SK-N-SH (cell line): ENCODE data around the gene NEGR1. TPM values are rescaled to one million over a fixed set of nuclear protein-coding genes. Genes with fewer than 3 reads are reported as not detected.

Experiments used
- CTCF ChIA-PET: fragments of 300-600, 350-600 bp; formaldehyde crosslinking; extraction: SDS; loops from one replicate; lab custom pipeline; 2021; lab: Yijun Ruan, JAX
- POLR2A ChIA-PET: fragments of 350-600 bp; sonication (Branson Sonifier 250); formaldehyde crosslinking; extraction: SDS; loops from one replicate; lab custom pipeline; 2020; ENCODE audit warnings: antibody characterized with exemption, inconsistent platforms; lab: Yijun Ruan, JAX
- DNase-seq: peaks from one replicate; pipeline ENCODE4 v3.0.0; 2012
- H2AFZ ChIP-seq: fragments of 200-600 bp; sonication (generic); 2 replicates; pipeline ENCODE4 v1.8.1; 2016; ENCODE audit warnings: antibody characterized with exemption, mild to moderate bottlenecking, low read depth
- H3F3A ChIP-seq: fragments of 200-600 bp; sonication (generic); replicated peaks from 2 replicates; pipeline ENCODE3; 2016; ENCODE audit warnings: antibody characterized with exemption, mild to moderate bottlenecking; ENCODE audit not compliant: insufficient read depth
- H3K27ac ChIP-seq, 2 experiments: fragments of 200-500 bp in 1 of 2; fragments of 200-600 bp in 1 of 2; sonication (Bioruptor generic) in 1 of 2; sonication (generic), shearing (Covaris generic) in 1 of 2; 2 replicates each; pipeline versions ENCODE4 v1.5.1 to v1.6.1; 2014 to 2016; ENCODE audit warnings: low read depth in 2 of 2, inconsistent platforms in 1 of 2, low read length in 1 of 2, mild to moderate bottlenecking in 1 of 2, mixed read lengths in 1 of 2
- H3K27me3 ChIP-seq: fragments of 200-600 bp; sonication (generic), shearing (Covaris generic); 2 replicates; pipeline ENCODE4 v1.6.1; 2016; ENCODE audit warnings: mixed run types; ENCODE audit not compliant: insufficient read depth
- H3K36me3 ChIP-seq, 2 experiments: fragments of 200-500 bp in 1 of 2; fragments of 200-600 bp in 1 of 2; sonication (Bioruptor generic) in 1 of 2; sonication (generic) in 1 of 2; replicated peaks in 1 of 2; 2 replicates each; pipeline versions ENCODE3 to v1.5.1; 2014 to 2016; ENCODE audit warnings: low read length in 1 of 2, mild to moderate bottlenecking in 1 of 2; ENCODE audit not compliant: insufficient read depth in 2 of 2, control insufficient read depth in 1 of 2
- H3K4me1 ChIP-seq, 2 experiments: fragments of 200-500 bp in 1 of 2; fragments of 200-600 bp in 1 of 2; sonication (Bioruptor generic) in 1 of 2; sonication (generic), shearing (Covaris generic) in 1 of 2; 2 replicates each; pipeline versions ENCODE4 v1.5.1 to v1.6.1; 2014 to 2016; ENCODE audit warnings: low read depth in 1 of 2, low read length in 1 of 2, mixed run types in 1 of 2; ENCODE audit not compliant: insufficient read depth in 2 of 2, control insufficient read depth in 1 of 2
- H3K4me2 ChIP-seq: fragments of 200-600 bp; sonication (generic), shearing (Covaris generic); 2 replicates; pipeline ENCODE4 v1.6.1; 2017; ENCODE audit warnings: mixed run types
- H3K4me3 ChIP-seq, 2 experiments: fragments of 200-500 bp in 1 of 2; fragments of 200-600 bp in 1 of 2; sonication (Bioruptor generic) in 1 of 2; sonication (generic), shearing (Covaris generic) in 1 of 2; 2 replicates each; pipeline versions ENCODE4 v1.5.1 to v1.8.1; 2014 to 2016; ENCODE audit warnings: low read depth in 2 of 2, inconsistent platforms in 1 of 2, low read length in 1 of 2, mild to moderate bottlenecking in 1 of 2, mixed read lengths in 1 of 2, moderate library complexity in 1 of 2
- H3K79me2 ChIP-seq: fragments of 200-600 bp; sonication (generic); 2 replicates; pipeline ENCODE4 v1.8.1; 2017; ENCODE audit warnings: mild to moderate bottlenecking; ENCODE audit not compliant: insufficient read depth
- H3K9ac ChIP-seq: fragments of 200-600 bp; sonication (generic); 2 replicates; pipeline ENCODE4 v1.6.1; 2017; ENCODE audit warnings: mixed run types
- H3K9me2 ChIP-seq: fragments of 200-600 bp; sonication (generic); 2 replicates; pipeline ENCODE4 v1.6.1; 2017; ENCODE audit warnings: mixed run types
- H3K9me3 ChIP-seq: fragments of 200-600 bp; sonication (generic); 2 replicates; pipeline ENCODE4 v1.6.1; 2017; ENCODE audit warnings: mixed run types, mild to moderate bottlenecking, moderate library complexity
- H4K20me1 ChIP-seq: fragments of 200-600 bp; sonication (generic); 2 replicates; pipeline ENCODE4 v1.6.1; 2017; ENCODE audit warnings: mild to moderate bottlenecking, mixed run types; ENCODE audit not compliant: insufficient read depth
- CHD2 ChIP-seq: fragments of 150-350 bp; IDR thresholded peaks from 2 replicates; pipeline ENCODE4 v1.6.1; 2018; ENCODE audit warnings: low read length; ENCODE audit not compliant: partially characterized antibody
- EP300 ChIP-seq, 2 experiments: IDR thresholded peaks; 2 replicates each; pipeline versions ENCODE4 v1.4.0 to v1.6.1; 2012; ENCODE audit warnings: borderline replicate concordance in 1 of 2, low read depth in 1 of 2, low read length in 1 of 2
- FOXM1 ChIP-seq: IDR thresholded peaks from 2 replicates; pipeline ENCODE4 v1.4.0; 2012; ENCODE audit warnings: low read depth, mild to moderate bottlenecking
- GABPA ChIP-seq: IDR thresholded peaks from 2 replicates; pipeline ENCODE4 v1.4.0; 2012; ENCODE audit warnings: low read depth, mild to moderate bottlenecking
- JUND ChIP-seq: IDR thresholded peaks from 2 replicates; pipeline ENCODE4 v1.4.0; 2012
- MEF2A ChIP-seq: IDR thresholded peaks from 2 replicates; pipeline ENCODE4 v1.4.0; 2012; ENCODE audit warnings: low read depth, borderline replicate concordance
- MXI1 ChIP-seq: IDR thresholded peaks from 2 replicates; pipeline ENCODE4 v1.6.1; 2012; ENCODE audit warnings: mild to moderate bottlenecking, low read depth, low read length, improper control_type of control experiment
- POLR2AphosphoS5 ChIP-seq: IDR thresholded peaks from 2 replicates; pipeline ENCODE4 v1.6.1; 2012; ENCODE audit warnings: low read depth, low read length
- RAD21 ChIP-seq: IDR thresholded peaks from 2 replicates; pipeline ENCODE4 v1.6.1; 2012; ENCODE audit warnings: mild to moderate bottlenecking, low read length
- REST ChIP-seq: IDR thresholded peaks from 2 replicates; pipeline ENCODE4 v1.6.1; 2012; ENCODE audit warnings: mild to moderate bottlenecking, low read depth, low read length, moderate library complexity
- SMC3 ChIP-seq: IDR thresholded peaks from 2 replicates; pipeline ENCODE4 v1.6.1; 2012; ENCODE audit warnings: low read depth, low read length, improper control_type of control experiment
- TAF1 ChIP-seq: IDR thresholded peaks from 2 replicates; pipeline ENCODE4 v1.6.1; 2012; ENCODE audit warnings: low read depth, mild to moderate bottlenecking, low read length, moderate library complexity, borderline replicate concordance
- TCF12 ChIP-seq: IDR thresholded peaks from 2 replicates; pipeline ENCODE4 v1.4.0; 2012
- YY1 ChIP-seq: IDR thresholded peaks from 2 replicates; pipeline ENCODE4 v1.4.0; 2012; ENCODE audit warnings: low read depth, mild to moderate bottlenecking
- polyA plus RNA-seq, 3 experiments: library from polyadenylated mRNA; depleted of rRNA; stranded (reverse); fragments of >200 nt; gene quantifications; 2 replicates each; pipeline ENCODE4 v1.2.3, GENCODE V29; 2012
- TF ChIP-seq, protein P1 (sequence below): IDR thresholded peaks from 2 replicates; pipeline ENCODE4 v1.4.0; 2012; ENCODE audit warnings: low read depth, borderline replicate concordance
- TF ChIP-seq, protein P2 (sequence below): fragments of 200-600 bp; sonication (generic); IDR thresholded peaks from 2 replicates; pipeline ENCODE4 v1.6.1; 2017; ENCODE audit warnings: antibody characterized with exemption, mild to moderate bottlenecking, moderate library complexity
- TF ChIP-seq, protein P3 (sequence below): fragments of 150-350 bp; IDR thresholded peaks from 2 replicates; pipeline ENCODE4 v1.6.1; 2017; ENCODE audit warnings: antibody characterized with exemption, low read length, low read depth, borderline replicate concordance
- TF ChIP-seq, protein P4 (sequence below): IDR thresholded peaks from 2 replicates; pipeline ENCODE4 v1.4.0; 2012; ENCODE audit warnings: low read depth

The NEGR1 gene
- polyA plus RNA-seq, 1 of the 3 experiments (the other 2 are of a cell fraction): 0.21 TPM

GRCh38 chr1:72182859-72183258 is 99.5 kb downstream of the NEGR1 start:
- TF ChIP-seq, protein P1, sequence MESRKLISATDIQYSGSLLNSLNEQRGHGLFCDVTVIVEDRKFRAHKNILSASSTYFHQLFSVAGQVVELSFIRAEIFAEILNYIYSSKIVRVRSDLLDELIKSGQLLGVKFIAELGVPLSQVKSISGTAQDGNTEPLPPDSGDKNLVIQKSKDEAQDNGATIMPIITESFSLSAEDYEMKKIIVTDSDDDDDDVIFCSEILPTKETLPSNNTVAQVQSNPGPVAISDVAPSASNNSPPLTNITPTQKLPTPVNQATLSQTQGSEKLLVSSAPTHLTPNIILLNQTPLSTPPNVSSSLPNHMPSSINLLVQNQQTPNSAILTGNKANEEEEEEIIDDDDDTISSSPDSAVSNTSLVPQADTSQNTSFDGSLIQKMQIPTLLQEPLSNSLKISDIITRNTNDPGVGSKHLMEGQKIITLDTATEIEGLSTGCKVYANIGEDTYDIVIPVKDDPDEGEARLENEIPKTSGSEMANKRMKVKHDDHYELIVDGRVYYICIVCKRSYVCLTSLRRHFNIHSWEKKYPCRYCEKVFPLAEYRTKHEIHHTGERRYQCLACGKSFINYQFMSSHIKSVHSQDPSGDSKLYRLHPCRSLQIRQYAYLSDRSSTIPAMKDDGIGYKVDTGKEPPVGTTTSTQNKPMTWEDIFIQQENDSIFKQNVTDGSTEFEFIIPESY: no peak
- TF ChIP-seq CHD2: no peak
- TF ChIP-seq MEF2A: no peak
- TF ChIP-seq YY1: no peak
- TF ChIP-seq, protein P2, sequence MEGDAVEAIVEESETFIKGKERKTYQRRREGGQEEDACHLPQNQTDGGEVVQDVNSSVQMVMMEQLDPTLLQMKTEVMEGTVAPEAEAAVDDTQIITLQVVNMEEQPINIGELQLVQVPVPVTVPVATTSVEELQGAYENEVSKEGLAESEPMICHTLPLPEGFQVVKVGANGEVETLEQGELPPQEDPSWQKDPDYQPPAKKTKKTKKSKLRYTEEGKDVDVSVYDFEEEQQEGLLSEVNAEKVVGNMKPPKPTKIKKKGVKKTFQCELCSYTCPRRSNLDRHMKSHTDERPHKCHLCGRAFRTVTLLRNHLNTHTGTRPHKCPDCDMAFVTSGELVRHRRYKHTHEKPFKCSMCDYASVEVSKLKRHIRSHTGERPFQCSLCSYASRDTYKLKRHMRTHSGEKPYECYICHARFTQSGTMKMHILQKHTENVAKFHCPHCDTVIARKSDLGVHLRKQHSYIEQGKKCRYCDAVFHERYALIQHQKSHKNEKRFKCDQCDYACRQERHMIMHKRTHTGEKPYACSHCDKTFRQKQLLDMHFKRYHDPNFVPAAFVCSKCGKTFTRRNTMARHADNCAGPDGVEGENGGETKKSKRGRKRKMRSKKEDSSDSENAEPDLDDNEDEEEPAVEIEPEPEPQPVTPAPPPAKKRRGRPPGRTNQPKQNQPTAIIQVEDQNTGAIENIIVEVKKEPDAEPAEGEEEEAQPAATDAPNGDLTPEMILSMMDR: no peak
- TF ChIP-seq, protein P3, sequence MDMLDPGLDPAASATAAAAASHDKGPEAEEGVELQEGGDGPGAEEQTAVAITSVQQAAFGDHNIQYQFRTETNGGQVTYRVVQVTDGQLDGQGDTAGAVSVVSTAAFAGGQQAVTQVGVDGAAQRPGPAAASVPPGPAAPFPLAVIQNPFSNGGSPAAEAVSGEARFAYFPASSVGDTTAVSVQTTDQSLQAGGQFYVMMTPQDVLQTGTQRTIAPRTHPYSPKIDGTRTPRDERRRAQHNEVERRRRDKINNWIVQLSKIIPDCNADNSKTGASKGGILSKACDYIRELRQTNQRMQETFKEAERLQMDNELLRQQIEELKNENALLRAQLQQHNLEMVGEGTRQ: no peak
- TF ChIP-seq GABPA: no peak
- no peak for TF ChIP-seq TCF12
- no peak for TF ChIP-seq MXI1
- TF ChIP-seq POLR2AphosphoS5: no peak
- TF ChIP-seq EP300 (IDR thresholded peaks at IDR 0.05; ENCODE audit: borderline replicate concordance in 1 of 2, low read depth in 1 of 2, low read length in 1 of 2): no peak
- TF ChIP-seq SMC3: no peak
- no peak for TF ChIP-seq RAD21
- no peak for TF ChIP-seq TAF1
- TF ChIP-seq, protein P4, sequence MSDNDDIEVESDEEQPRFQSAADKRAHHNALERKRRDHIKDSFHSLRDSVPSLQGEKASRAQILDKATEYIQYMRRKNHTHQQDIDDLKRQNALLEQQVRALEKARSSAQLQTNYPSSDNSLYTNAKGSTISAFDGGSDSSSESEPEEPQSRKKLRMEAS: no peak
- TF ChIP-seq JUND: no peak
- TF ChIP-seq FOXM1: no peak
- no peak for TF ChIP-seq REST
- H3K9me2 ChIP-seq: no peaks in the 10 kb centered on the region
- H3K4me2 ChIP-seq: no peak overlapping the region
- H3K4me3 ChIP-seq: no peak overlapping the region
- POLR2A ChIA-PET: no interaction called here
- no peaks in the 10 kb centered on the region for H3F3A ChIP-seq
- no peaks in the 10 kb centered on the region for H4K20me1 ChIP-seq
- no peaks in the 10 kb centered on the region for H3K9me3 ChIP-seq
- CTCF ChIA-PET: interaction anchor here (1.5 kb wide), 1 partner anchor 16 kb away, joined by 3 read pairs; no protein-coding TSS in a partner anchor
- H3K27me3 ChIP-seq: no peaks in the 10 kb centered on the region
- no peak for DNase-seq
- H3K9ac ChIP-seq: no peak overlapping the region
- H3K36me3 ChIP-seq: no peaks in the 10 kb centered on the region
- no peak overlapping the region for H2AFZ ChIP-seq
- H3K79me2 ChIP-seq: no peaks in the 10 kb centered on the region
- H3K27ac ChIP-seq: no peak overlapping the region
- H3K4me1 ChIP-seq: no peaks in the 10 kb centered on the region
